HFFc6 (cell line): Measurements from ENCODE around the gene HDAC9. TPM values are rescaled to one million over a fixed set of nuclear protein-coding genes. Genes with fewer than 3 reads are reported as not detected.

Experiments
- DNase-seq: peaks from one replicate; pipeline ENCODE4 v3.0.0-alpha.2; 2018
- H3K27ac Mint-ChIP-seq: 2 replicates; pipeline ENCODE4 v1.8.0; 2020; ENCODE audit warnings: mild to moderate bottlenecking, mixed read lengths
- H3K27me3 Mint-ChIP-seq: 2 replicates; pipeline ENCODE4 v1.8.0; 2021; ENCODE audit warnings: mild to moderate bottlenecking, moderate library complexity, mixed read lengths; ENCODE audit not compliant: insufficient read depth
- H3K36me3 Mint-ChIP-seq: 2 replicates; pipeline ENCODE4 v1.8.0; 2021; ENCODE audit warnings: low read depth, mixed read lengths
- H3K4me1 Mint-ChIP-seq: 2 replicates; pipeline ENCODE4 v1.8.0; 2020; ENCODE audit warnings: low read depth, mixed read lengths
- H3K4me3 Mint-ChIP-seq: 2 replicates; pipeline ENCODE4 v1.8.0; 2020; ENCODE audit warnings: mild to moderate bottlenecking, moderate library complexity, mixed read lengths
- H3K9me3 Mint-ChIP-seq: 2 replicates; pipeline ENCODE4 v1.8.0; 2020; ENCODE audit warnings: mild to moderate bottlenecking, mixed read lengths
- long read RNA-seq: library from polyadenylated mRNA; unstranded; transcript quantifications from one replicate; pipeline ENCODE4 v2.0.0, GENCODE V29; 2019
- total RNA-seq, 6 experiments: library from RNA; stranded (reverse); fragmentation: NEBNext Ultra II Directional; extraction: Animal tissue kit (Norgen Biotek cat#: 25700); gene quantifications; 2 replicates in 1 of 6; 3 replicates in 5 of 6; pipeline ENCODE4 v1.2.3, GENCODE V29; 2021
- TF ChIP-seq, protein P1 (sequence below): fragments of 200-600 bp; sonication (generic); IDR thresholded peaks from 2 replicates; pipeline ENCODE4 v1.5.0; 2021; ENCODE audit warnings: antibody characterized with exemption, mild to moderate bottlenecking

The HDAC9 gene
- total RNA-seq = 10 to 100 TPM; 11.5 to 29.2 (median 13.2) TPM
- long read RNA-seq, full-length matches to known transcripts = 4 of 17 reads
- long read RNA-seq, partial matches to known transcripts = 1 of 17 reads
- long read RNA-seq, other reads (novel, unspliced or antisense) = 12 of 17 reads

DNA sequence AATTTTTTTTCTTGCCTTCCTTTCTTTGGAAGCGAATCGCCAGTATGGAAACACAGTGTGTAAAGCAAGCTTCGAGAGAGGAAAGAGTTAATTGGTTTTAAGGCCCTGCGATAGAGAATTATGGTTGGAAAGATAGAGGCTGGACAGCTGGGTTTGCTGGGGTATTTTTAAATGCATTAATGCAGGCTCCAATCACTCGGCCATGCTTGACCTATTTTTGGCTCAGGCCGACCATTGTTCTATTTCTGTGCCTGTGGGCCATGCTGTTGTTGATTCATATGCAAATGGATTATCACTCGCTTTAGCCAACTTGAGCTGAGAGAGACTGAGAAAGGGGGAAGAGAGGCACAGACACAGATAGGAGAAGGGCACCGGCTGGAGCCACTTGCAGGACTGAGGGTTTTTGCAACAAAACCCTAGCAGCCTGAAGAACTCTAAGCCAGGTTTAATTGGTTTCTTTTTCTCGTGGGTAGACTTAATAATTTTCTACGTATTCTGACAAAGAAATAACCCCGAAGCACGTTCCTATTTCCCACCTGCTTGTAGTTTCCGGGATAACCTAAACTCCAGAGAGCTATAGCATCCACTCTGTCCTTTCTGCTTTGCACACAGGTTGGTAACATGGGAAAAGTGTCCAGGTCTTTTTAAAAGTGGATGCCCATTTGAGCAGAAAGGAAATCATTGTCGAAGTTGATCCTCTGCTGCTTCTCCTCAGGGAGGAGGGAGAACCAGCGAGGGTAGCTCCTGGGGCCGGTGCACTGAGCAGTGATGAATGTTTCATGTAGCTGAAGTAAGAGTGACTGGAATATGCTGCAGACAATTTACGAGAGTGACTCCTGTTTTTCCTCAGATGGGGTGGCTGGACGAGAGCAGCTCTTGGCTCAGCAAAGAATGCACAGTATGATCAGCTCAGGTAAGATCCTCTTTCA, at the start of gene HDAC9:
TSS of gene HDAC9 (plus strand) at position 338 of the 929 bp plus-strand sequence. CDS start at position 892, 554 bp downstream.
- no peaks in the 10 kb centered on the region for H3K36me3 Mint-ChIP-seq
- peak within 1 kb of the TSS; percentile 83 for H3K4me3 Mint-ChIP-seq
- peak within 1 kb of the TSS; percentile 81 for H3K27ac Mint-ChIP-seq
- DNase-seq = peak; percentile 63
- H3K9me3 Mint-ChIP-seq = no peaks in the 10 kb centered on the region
- peaks cover 49% of the 10 kb centered on the region for H3K4me1 Mint-ChIP-seq
- no peaks in the 10 kb centered on the region for H3K27me3 Mint-ChIP-seq
- TF ChIP-seq, protein P1, sequence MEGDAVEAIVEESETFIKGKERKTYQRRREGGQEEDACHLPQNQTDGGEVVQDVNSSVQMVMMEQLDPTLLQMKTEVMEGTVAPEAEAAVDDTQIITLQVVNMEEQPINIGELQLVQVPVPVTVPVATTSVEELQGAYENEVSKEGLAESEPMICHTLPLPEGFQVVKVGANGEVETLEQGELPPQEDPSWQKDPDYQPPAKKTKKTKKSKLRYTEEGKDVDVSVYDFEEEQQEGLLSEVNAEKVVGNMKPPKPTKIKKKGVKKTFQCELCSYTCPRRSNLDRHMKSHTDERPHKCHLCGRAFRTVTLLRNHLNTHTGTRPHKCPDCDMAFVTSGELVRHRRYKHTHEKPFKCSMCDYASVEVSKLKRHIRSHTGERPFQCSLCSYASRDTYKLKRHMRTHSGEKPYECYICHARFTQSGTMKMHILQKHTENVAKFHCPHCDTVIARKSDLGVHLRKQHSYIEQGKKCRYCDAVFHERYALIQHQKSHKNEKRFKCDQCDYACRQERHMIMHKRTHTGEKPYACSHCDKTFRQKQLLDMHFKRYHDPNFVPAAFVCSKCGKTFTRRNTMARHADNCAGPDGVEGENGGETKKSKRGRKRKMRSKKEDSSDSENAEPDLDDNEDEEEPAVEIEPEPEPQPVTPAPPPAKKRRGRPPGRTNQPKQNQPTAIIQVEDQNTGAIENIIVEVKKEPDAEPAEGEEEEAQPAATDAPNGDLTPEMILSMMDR = no peak

DNA sequence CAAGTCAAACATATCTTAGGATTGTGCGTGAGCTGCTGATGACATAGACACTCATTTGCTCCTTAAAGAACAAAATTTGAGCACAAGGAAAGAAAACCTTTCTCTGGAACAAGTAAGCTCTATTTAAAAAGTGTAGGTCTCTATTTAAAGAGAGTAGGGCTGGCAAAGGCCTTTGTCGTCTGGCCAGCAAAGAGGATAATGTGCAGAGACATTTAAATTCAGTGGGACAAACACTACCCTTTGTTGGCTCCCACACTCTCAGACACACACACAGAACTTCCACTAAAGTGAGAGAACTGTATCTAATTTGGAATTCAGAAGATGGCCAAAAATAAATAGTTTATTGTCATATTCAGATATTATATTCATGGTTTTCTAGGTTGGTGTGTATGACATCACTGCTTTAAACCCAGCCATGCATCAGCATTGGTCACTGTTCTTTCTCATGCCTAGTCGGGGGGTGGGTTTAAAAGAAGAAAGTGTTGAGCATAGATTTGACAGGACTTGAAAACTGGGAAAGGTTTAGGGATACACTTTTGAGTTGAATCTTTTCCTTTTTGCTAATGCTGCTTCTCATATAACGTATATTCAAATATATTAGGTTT, 49.5 kb upstream of the HDAC9 start:
- no peaks in the 10 kb centered on the region for H3K36me3 Mint-ChIP-seq
- TF ChIP-seq, protein P1 = no peak

DNA sequence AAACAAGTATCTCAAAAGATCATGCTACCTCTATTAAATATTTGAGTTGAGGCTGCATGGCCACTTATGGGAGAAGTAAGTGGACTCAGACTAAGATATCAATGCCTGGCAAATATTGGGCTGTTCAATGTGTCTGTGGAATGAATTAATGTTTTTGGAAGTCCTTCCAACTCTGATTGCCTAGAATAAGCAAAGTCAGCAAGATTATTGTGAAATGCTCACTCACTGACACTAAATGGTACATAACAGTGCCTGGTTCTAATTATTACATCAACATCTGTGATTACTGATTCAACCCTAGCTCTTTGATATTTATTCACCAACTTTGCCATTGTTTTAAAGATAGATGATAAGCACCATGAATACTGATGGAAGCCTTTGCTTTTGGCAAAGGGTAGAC, 45.5 kb upstream of the HDAC9 start:
- Mint-ChIP-seq H3K4me1 (peaks cover 9% of the 10 kb centered on the region; the same call in 1 of the 2 replicates), H3K4me3 (no peak overlapping the region), H3K36me3 (no peaks in the 10 kb centered on the region), H3K27ac (no peak overlapping the region), H3K9me3 (no peaks in the 10 kb centered on the region), H3K27me3 (no peaks in the 10 kb centered on the region)
- no peak for DNase-seq
- TF ChIP-seq, protein P1 = no peak

More for the DNA sequence above, 49.5 kb upstream of the HDAC9 start:
- no peak overlapping the region for H3K4me3 Mint-ChIP-seq
- no peaks in the 10 kb centered on the region for H3K27me3 Mint-ChIP-seq
- peaks cover 9% of the 10 kb centered on the region; the same call in 1 of the 2 replicates for H3K4me1 Mint-ChIP-seq
- H3K9me3 Mint-ChIP-seq = no peaks in the 10 kb centered on the region
- H3K27ac Mint-ChIP-seq = no peak overlapping the region
- DNase-seq = no peak

DNA sequence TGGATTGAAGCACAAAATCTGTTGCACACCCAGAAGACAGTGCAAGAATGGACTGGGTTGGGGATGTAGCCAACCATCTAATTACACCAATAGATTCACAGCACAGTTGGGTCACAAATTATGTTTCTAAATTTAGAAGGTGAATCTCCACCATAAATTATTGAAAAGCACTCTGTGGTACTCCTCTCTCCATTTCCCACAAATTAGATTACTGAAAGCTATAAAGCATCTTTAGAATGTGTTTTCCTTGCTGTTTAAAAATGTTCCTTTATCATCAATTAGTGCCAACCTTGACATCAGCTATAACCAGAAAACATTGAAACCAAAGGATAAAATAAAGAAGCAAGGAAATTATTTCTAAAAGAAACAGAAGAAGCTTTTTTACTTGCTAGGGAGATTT, 39.9 kb upstream of the HDAC9 start:
- DNase-seq = no peak
- Mint-ChIP-seq H3K4me1 (peaks cover 13% of the 10 kb centered on the region), H3K9me3 (no peaks in the 10 kb centered on the region), H3K36me3 (no peaks in the 10 kb centered on the region), H3K4me3 (no peak overlapping the region), H3K27ac (no peak overlapping the region), H3K27me3 (no peaks in the 10 kb centered on the region)
- TF ChIP-seq, protein P1 = no peak

DNA sequence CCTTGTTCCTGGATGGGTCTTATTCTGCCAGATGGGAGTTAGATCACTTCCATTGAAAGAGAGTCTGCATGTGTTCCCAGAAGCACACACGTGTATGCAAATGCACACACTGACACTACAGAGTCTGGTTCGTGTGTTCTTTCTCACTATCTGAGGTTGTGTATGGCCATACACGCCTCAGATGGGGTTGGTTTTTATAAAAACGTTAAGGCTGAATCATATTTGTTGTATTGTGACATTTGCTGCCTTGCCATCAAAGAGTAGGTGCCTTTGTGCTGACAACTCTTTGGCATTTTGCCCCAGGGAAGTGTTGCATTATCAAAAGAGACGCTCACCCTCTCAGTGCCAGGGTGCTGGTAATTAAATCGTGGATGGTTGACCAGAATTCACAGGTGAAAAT, 37.7 kb upstream of the HDAC9 start:
- Mint-ChIP-seq H3K4me3 (no peak overlapping the region), H3K27ac (no peak overlapping the region), H3K36me3 (no peaks in the 10 kb centered on the region), H3K27me3 (no peaks in the 10 kb centered on the region), H3K4me1 (peaks cover 25% of the 10 kb centered on the region), H3K9me3 (no peaks in the 10 kb centered on the region)
- TF ChIP-seq, protein P1 = no peak
- no peak for DNase-seq
